ENCODE measurements around the gene PTTG1. TPM values are rescaled to one million over a fixed set of nuclear protein-coding genes. Genes with fewer than 3 reads are reported as not detected.

Gene PTTG1
- total and polyA plus RNA-seq, 2 donors (not counting 1 experiment from before 2014, with no cell fraction given), result 77.5 to 108 TPM

GRCh38 chr5:160466116-160466515 is 44.5 kb downstream of the PTTG1 start:
- DNase-seq (ENCODE audit: low read depth in 2 of 2), result no peak
- H3K9ac ChIP-seq (ENCODE audit: insufficient read depth, low read length), result no peak overlapping the region
- no peaks in the 10 kb centered on the region for H3K9me3 ChIP-seq (ENCODE audit: control insufficient read depth, insufficient read depth, low read depth, low read length)
- no peak overlapping the region for H2AFZ ChIP-seq (ENCODE audit: low read length)
- H3K27ac ChIP-seq (ENCODE audit: insufficient read depth, low read length), result no peak overlapping the region
- no peak for TF ChIP-seq CTCF (conservative IDR thresholded peaks at IDR 0.05 in 1 of 2, IDR thresholded peaks at IDR 0.05 in 1 of 2; ENCODE audit: low read depth in 1 of 2, low read length in 2 of 2)
- no peak for TF ChIP-seq EZH2 (IDR thresholded peaks at IDR 0.05; ENCODE audit: low read length, missing control alignments)
- no peaks in the 10 kb centered on the region for H3K79me2 ChIP-seq (ENCODE audit: control insufficient read depth, insufficient read depth, low read length)
- H3K27me3 ChIP-seq (ENCODE audit: control insufficient read depth, insufficient read depth, low read length), result no peaks in the 10 kb centered on the region
- H3K36me3 ChIP-seq (ENCODE audit: control insufficient read depth, insufficient read depth, low read length), result no peaks in the 10 kb centered on the region
- no peak overlapping the region for H3K4me3 ChIP-seq (replicated peaks in 1 of 4; ENCODE audit: control extremely low read depth in 1 of 4, insufficient read depth in 1 of 4, low read depth in 3 of 4, low read length in 4 of 4)
- no peaks in the 10 kb centered on the region for H4K20me1 ChIP-seq (ENCODE audit: control insufficient read depth, extremely low read depth, insufficient read depth, low read length)
- peaks cover 3% of the 10 kb centered on the region for H3K4me1 ChIP-seq (ENCODE audit: control insufficient read depth, extremely low read depth, insufficient read depth, low read length)
- no peak overlapping the region for H3K4me2 ChIP-seq (ENCODE audit: extremely low read depth, insufficient read depth, low read length)

GRCh38 chr5:160466889-160467554 is 45.4 kb downstream of the PTTG1 start:
- Histone ChIP-seq H3K9ac (ENCODE audit: insufficient read depth, low read length) (no peak overlapping the region), H4K20me1 (ENCODE audit: control insufficient read depth, extremely low read depth, insufficient read depth, low read length) (no peaks in the 10 kb centered on the region), H3K27ac (ENCODE audit: insufficient read depth, low read length) (no peak overlapping the region), H3K4me3 (replicated peaks in 1 of 4; ENCODE audit: control extremely low read depth in 1 of 4, insufficient read depth in 1 of 4, low read depth in 3 of 4, low read length in 4 of 4) (no peak overlapping the region), H3K4me1 (ENCODE audit: control insufficient read depth, extremely low read depth, insufficient read depth, low read length) (peaks cover 3% of the 10 kb centered on the region), H2AFZ (ENCODE audit: low read length) (no peak overlapping the region), H3K4me2 (ENCODE audit: extremely low read depth, insufficient read depth, low read length) (peak overlapping the region; percentile 0), H3K27me3 (ENCODE audit: control insufficient read depth, insufficient read depth, low read length) (no peaks in the 10 kb centered on the region), H3K79me2 (ENCODE audit: control insufficient read depth, insufficient read depth, low read length) (no peaks in the 10 kb centered on the region), H3K9me3 (ENCODE audit: control insufficient read depth, insufficient read depth, low read depth, low read length) (no peaks in the 10 kb centered on the region), H3K36me3 (ENCODE audit: control insufficient read depth, insufficient read depth, low read length) (no peaks in the 10 kb centered on the region)
- DNase-seq (ENCODE audit: low read depth in 2 of 2), result peak in 1 of 2 donors; percentile 8
- TF ChIP-seq EZH2 (IDR thresholded peaks at IDR 0.05; ENCODE audit: low read length, missing control alignments) (no peak), CTCF (conservative IDR thresholded peaks at IDR 0.05 in 1 of 2, IDR thresholded peaks at IDR 0.05 in 1 of 2; ENCODE audit: low read depth in 1 of 2, low read length in 2 of 2) (no peak)

- Histone ChIP-seq H2AFZ (ENCODE audit: low read length) (peak overlapping the region; percentile 15), H3K27me3 (ENCODE audit: control insufficient read depth, insufficient read depth, low read length) (no peaks in the 10 kb centered on the region), H3K9ac (ENCODE audit: insufficient read depth, low read length) (no peak overlapping the region), H3K4me1 (ENCODE audit: control insufficient read depth, extremely low read depth, insufficient read depth, low read length) (peaks cover 3% of the 10 kb centered on the region), H3K36me3 (ENCODE audit: control insufficient read depth, insufficient read depth, low read length) (no peaks in the 10 kb centered on the region), H3K9me3 (ENCODE audit: control insufficient read depth, insufficient read depth, low read depth, low read length) (no peaks in the 10 kb centered on the region), H4K20me1 (ENCODE audit: control insufficient read depth, extremely low read depth, insufficient read depth, low read length) (no peaks in the 10 kb centered on the region), H3K4me2 (ENCODE audit: extremely low read depth, insufficient read depth, low read length) (peak overlapping the region; percentile 0), H3K4me3 (replicated peaks in 1 of 4; ENCODE audit: control extremely low read depth in 1 of 4, insufficient read depth in 1 of 4, low read depth in 3 of 4, low read length in 4 of 4) (peak overlapping the region in 1 of 4 experiments; percentile 36), H3K79me2 (ENCODE audit: control insufficient read depth, insufficient read depth, low read length) (no peaks in the 10 kb centered on the region), H3K27ac (ENCODE audit: insufficient read depth, low read length) (no peak overlapping the region)
- TF ChIP-seq EZH2 (IDR thresholded peaks at IDR 0.05; ENCODE audit: low read length, missing control alignments) (no peak), CTCF (conservative IDR thresholded peaks at IDR 0.05 in 1 of 2, IDR thresholded peaks at IDR 0.05 in 1 of 2; ENCODE audit: low read depth in 1 of 2, low read length in 2 of 2) (no peak)
- DNase-seq (ENCODE audit: low read depth in 2 of 2), result peak; percentile 72 to 79
Observed at GRCh38 chr5:160467555-160468362, 46.1 kb downstream of the PTTG1 start.

All from fibroblast of lung (primary cell).